ENCODE measurements around the gene UBALD1. TPM values are rescaled to one million over a fixed set of nuclear protein-coding genes. Genes with fewer than 3 reads are reported as not detected.

The UBALD1 gene
- polyA plus RNA-seq, 1 donor (not counting 4 experiments of a cell fraction or from before 2014, with no cell fraction given), result 4.0 TPM

GRCh38 chr16:4631444-4631843 lies 16.8 kb upstream of the UBALD1 start:
- no peaks in the 10 kb centered on the region for H3K27me3 ChIP-seq (ENCODE audit: control insufficient read depth, extremely low read depth, insufficient read depth, low read length)
- H3K36me3 ChIP-seq (ENCODE audit: control insufficient read depth in 2 of 2, extremely low read depth in 1 of 2, insufficient read depth in 2 of 2, low read length in 2 of 2), result peaks cover 0 to 9% of the 10 kb centered on the region in 2 experiments
- no peaks in the 10 kb centered on the region for H3K9me1 ChIP-seq (ENCODE audit: control insufficient read depth, extremely low read depth, insufficient read depth, low read length)
- no peak overlapping the region for H3K27ac ChIP-seq (ENCODE audit: control insufficient read depth, insufficient read depth, low read length)
- H3K4me3 ChIP-seq (ENCODE audit: control insufficient read depth in 2 of 3, extremely low read depth in 1 of 3, insufficient read depth in 2 of 3, low read depth in 1 of 3, low read length in 3 of 3), result no peak overlapping the region
- FAIRE-seq (no peak), DNase-seq (ENCODE audit: low read depth, low spot score) (no peak)
- no peaks in the 10 kb centered on the region for H3K9me3 ChIP-seq (ENCODE audit: control insufficient read depth, low read depth, low read length)
- peaks cover 75% of the 10 kb centered on the region for H3K79me2 ChIP-seq (ENCODE audit: control insufficient read depth, insufficient read depth, low read length)
- no peaks in the 10 kb centered on the region for H3K4me1 ChIP-seq (ENCODE audit: control insufficient read depth, extremely low read depth, insufficient read depth, low read length)
- H2AFZ ChIP-seq (ENCODE audit: control insufficient read depth, low read length), result no peak overlapping the region
- dilution Hi-C loops (cut with MboI; ENCODE audit: extremely low pct_ligation_motif_present, low sequenced_read_pairs), result no loop called here
- no peak overlapping the region for H3K4me2 ChIP-seq (ENCODE audit: control insufficient read depth, extremely low read depth, insufficient read depth, low read depth, low read length)
- H3K9ac ChIP-seq (ENCODE audit: control insufficient read depth, extremely low read depth, insufficient read depth, low read length), result no peak overlapping the region
- TF ChIP-seq CTCF (optimal IDR thresholded peaks at IDR 0.05 in 1 of 3, IDR thresholded peaks at IDR 0.05 in 1 of 3, conservative IDR thresholded peaks at IDR 0.05 in 1 of 3; ENCODE audit: extremely low read depth in 1 of 3, insufficient read depth in 2 of 3, low read length in 3 of 3), result no peak
- H4K20me1 ChIP-seq (ENCODE audit: control insufficient read depth, extremely low read depth, insufficient read depth, low read length), result no peaks in the 10 kb centered on the region

DNA sequence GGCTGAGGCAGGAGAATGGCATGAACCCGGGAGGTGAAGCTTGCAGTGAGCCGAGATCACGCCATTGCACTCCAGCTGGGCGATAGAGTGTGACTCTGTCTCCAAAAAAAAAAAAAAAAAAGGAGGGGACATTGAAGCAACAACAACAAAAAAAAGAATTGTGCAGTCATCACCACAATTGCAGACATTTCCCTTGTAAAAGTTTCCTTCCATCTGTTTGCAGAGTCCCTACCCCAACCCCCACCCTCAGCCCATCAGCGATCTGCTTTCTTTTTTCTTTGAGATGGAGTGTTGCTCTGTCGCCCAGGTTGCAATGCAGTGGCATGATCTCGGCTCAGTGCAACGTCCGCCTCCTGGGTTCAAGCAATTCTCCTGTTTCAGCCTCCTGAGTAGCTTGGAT lies 13.6 kb upstream of the UBALD1 start:
- TF ChIP-seq EZH2 (IDR thresholded peaks at IDR 0.05; ENCODE audit: low read length) (no peak), CTCF (optimal IDR thresholded peaks at IDR 0.05 in 1 of 3, IDR thresholded peaks at IDR 0.05 in 1 of 3, conservative IDR thresholded peaks at IDR 0.05 in 1 of 3; ENCODE audit: extremely low read depth in 1 of 3, insufficient read depth in 2 of 3, low read length in 3 of 3) (no peak)
- Histone ChIP-seq H3K27me3 (ENCODE audit: control insufficient read depth, extremely low read depth, insufficient read depth, low read length) (no peaks in the 10 kb centered on the region), H3K4me2 (ENCODE audit: control insufficient read depth, extremely low read depth, insufficient read depth, low read depth, low read length) (no peak overlapping the region), H4K20me1 (ENCODE audit: control insufficient read depth, extremely low read depth, insufficient read depth, low read length) (no peaks in the 10 kb centered on the region), H3K36me3 (ENCODE audit: control insufficient read depth in 2 of 2, extremely low read depth in 1 of 2, insufficient read depth in 2 of 2, low read length in 2 of 2) (peaks cover 0 to 2% of the 10 kb centered on the region in 2 experiments), H3K9ac (ENCODE audit: control insufficient read depth, extremely low read depth, insufficient read depth, low read length) (no peak overlapping the region), H3K27ac (ENCODE audit: control insufficient read depth, insufficient read depth, low read length) (no peak overlapping the region), H3K4me1 (ENCODE audit: control insufficient read depth, extremely low read depth, insufficient read depth, low read length) (peaks cover 5% of the 10 kb centered on the region), H3K4me3 (ENCODE audit: control insufficient read depth in 2 of 3, extremely low read depth in 1 of 3, insufficient read depth in 2 of 3, low read depth in 1 of 3, low read length in 3 of 3) (no peak overlapping the region), H3K9me3 (ENCODE audit: control insufficient read depth, low read depth, low read length) (no peaks in the 10 kb centered on the region), H2AFZ (ENCODE audit: control insufficient read depth, low read length) (no peak overlapping the region), H3K9me1 (ENCODE audit: control insufficient read depth, extremely low read depth, insufficient read depth, low read length) (no peaks in the 10 kb centered on the region), H3K79me2 (ENCODE audit: control insufficient read depth, insufficient read depth, low read length) (peaks cover 71% of the 10 kb centered on the region)
- DNase-seq (ENCODE audit: low read depth, low spot score) (no peak), FAIRE-seq (no peak)
- dilution Hi-C loops (cut with MboI; ENCODE audit: extremely low pct_ligation_motif_present, low sequenced_read_pairs), result no loop called here
